Measurements from ENCODE around the gene ZNF628. TPM values are rescaled to one million over a fixed set of nuclear protein-coding genes. Genes with fewer than 3 reads are reported as not detected.

The ZNF628 gene
- polyA plus RNA-seq, 2 donors: 3.8 to 7.0 TPM

GRCh38 chr19:55472463-55472862 is 4.0 kb upstream of the ZNF628 start:
- Histone ChIP-seq H3K36me3 (ENCODE audit: control insufficient read depth in 2 of 2, insufficient read depth in 2 of 2, low read length in 1 of 2) (no peaks in the 10 kb centered on the region), H3K9me3 (ENCODE audit: control insufficient read depth in 2 of 2, insufficient read depth in 1 of 2, low read depth in 1 of 2, low read length in 1 of 2) (no peaks in the 10 kb centered on the region), H3K27me3 (ENCODE audit: control insufficient read depth in 1 of 2, insufficient read depth in 2 of 2, low read length in 2 of 2) (no peaks in the 10 kb centered on the region), H3K27ac (ENCODE audit: low read depth in 2 of 2, low read length in 1 of 2) (no peak overlapping the region), H3K4me1 (ENCODE audit: control insufficient read depth in 2 of 2, insufficient read depth in 2 of 2, low read length in 1 of 2) (peaks cover 0 to 8% of the 10 kb centered on the region in 2 donors), H3K4me3 (ENCODE audit: low read depth in 1 of 2, low read length in 2 of 2) (no peak overlapping the region)
- WGBS, 2 donors: 75 to 79% methylated on average over 8 of the region's 8 CpGs

- no peaks in the 10 kb centered on the region for H3K9me3 ChIP-seq (ENCODE audit: control insufficient read depth in 2 of 2, insufficient read depth in 1 of 2, low read depth in 1 of 2, low read length in 1 of 2)
- peaks cover 0 to 3% of the 10 kb centered on the region in 2 donors for H3K36me3 ChIP-seq (ENCODE audit: control insufficient read depth in 2 of 2, insufficient read depth in 2 of 2, low read length in 1 of 2)
- no peaks in the 10 kb centered on the region for H3K27me3 ChIP-seq (ENCODE audit: control insufficient read depth in 1 of 2, insufficient read depth in 2 of 2, low read length in 2 of 2)
- peaks cover 0 to 8% of the 10 kb centered on the region in 2 donors for H3K4me1 ChIP-seq (ENCODE audit: control insufficient read depth in 2 of 2, insufficient read depth in 2 of 2, low read length in 1 of 2)
- no peak overlapping the region for H3K27ac ChIP-seq (ENCODE audit: low read depth in 2 of 2, low read length in 1 of 2)
- 72 to 75% methylated on average over 16 of the region's 16 CpGs for WGBS, 2 donors
- H3K4me3 ChIP-seq (ENCODE audit: low read depth in 1 of 2, low read length in 2 of 2): no peak overlapping the region
Observed at GRCh38 chr19:55473225-55474012, 3.0 kb upstream of the ZNF628 start.

GRCh38 chr19:55474269-55475265 is 1.9 kb upstream of the ZNF628 start:
- Histone ChIP-seq H3K9me3 (ENCODE audit: control insufficient read depth in 2 of 2, insufficient read depth in 1 of 2, low read depth in 1 of 2, low read length in 1 of 2) (no peaks in the 10 kb centered on the region), H3K4me1 (ENCODE audit: control insufficient read depth in 2 of 2, insufficient read depth in 2 of 2, low read length in 1 of 2) (peaks cover 0 to 8% of the 10 kb centered on the region in 2 donors), H3K27me3 (ENCODE audit: control insufficient read depth in 1 of 2, insufficient read depth in 2 of 2, low read length in 2 of 2) (no peaks in the 10 kb centered on the region), H3K4me3 (ENCODE audit: low read depth in 1 of 2, low read length in 2 of 2) (no peak overlapping the region), H3K36me3 (ENCODE audit: control insufficient read depth in 2 of 2, insufficient read depth in 2 of 2, low read length in 1 of 2) (peaks cover 0 to 4% of the 10 kb centered on the region in 2 donors), H3K27ac (ENCODE audit: low read depth in 2 of 2, low read length in 1 of 2) (peak overlapping the region in 1 of 2 donors; percentile 26)
- WGBS, 2 donors: 60 to 77% methylated on average over 19 of the region's 19 CpGs

GRCh38 chr19:55477905-55478304 is 1.5 kb downstream of the ZNF628 start:
- peaks cover 0 to 10% of the 10 kb centered on the region in 2 donors for H3K36me3 ChIP-seq (ENCODE audit: control insufficient read depth in 2 of 2, insufficient read depth in 2 of 2, low read length in 1 of 2)
- no peaks in the 10 kb centered on the region for H3K27me3 ChIP-seq (ENCODE audit: control insufficient read depth in 1 of 2, insufficient read depth in 2 of 2, low read length in 2 of 2)
- no peaks in the 10 kb centered on the region for H3K9me3 ChIP-seq (ENCODE audit: control insufficient read depth in 2 of 2, insufficient read depth in 1 of 2, low read depth in 1 of 2, low read length in 1 of 2)
- WGBS, 2 donors: 86% methylated on average over 13 of the region's 13 CpGs
- no peak overlapping the region for H3K27ac ChIP-seq (ENCODE audit: low read depth in 2 of 2, low read length in 1 of 2)
- H3K4me1 ChIP-seq (ENCODE audit: control insufficient read depth in 2 of 2, insufficient read depth in 2 of 2, low read length in 1 of 2): peaks cover 0 to 8% of the 10 kb centered on the region in 2 donors
- H3K4me3 ChIP-seq (ENCODE audit: low read depth in 1 of 2, low read length in 2 of 2): no peak overlapping the region

GRCh38 chr19:55478364-55478763 is 1.9 kb downstream of the ZNF628 start:
- 85 to 86% methylated on average over 12 of the region's 12 CpGs for WGBS, 2 donors
- H3K27ac ChIP-seq (ENCODE audit: low read depth in 2 of 2, low read length in 1 of 2): no peak overlapping the region
- peaks cover 0 to 8% of the 10 kb centered on the region in 2 donors for H3K4me1 ChIP-seq (ENCODE audit: control insufficient read depth in 2 of 2, insufficient read depth in 2 of 2, low read length in 1 of 2)
- H3K27me3 ChIP-seq (ENCODE audit: control insufficient read depth in 1 of 2, insufficient read depth in 2 of 2, low read length in 2 of 2): no peaks in the 10 kb centered on the region
- H3K36me3 ChIP-seq (ENCODE audit: control insufficient read depth in 2 of 2, insufficient read depth in 2 of 2, low read length in 1 of 2): peaks cover 0 to 14% of the 10 kb centered on the region in 2 donors
- H3K9me3 ChIP-seq (ENCODE audit: control insufficient read depth in 2 of 2, insufficient read depth in 1 of 2, low read depth in 1 of 2, low read length in 1 of 2): no peaks in the 10 kb centered on the region
- no peak overlapping the region for H3K4me3 ChIP-seq (ENCODE audit: low read depth in 1 of 2, low read length in 2 of 2)

- Histone ChIP-seq H3K4me3 (ENCODE audit: low read depth in 1 of 2, low read length in 2 of 2) (no peak overlapping the region), H3K9me3 (ENCODE audit: control insufficient read depth in 2 of 2, insufficient read depth in 1 of 2, low read depth in 1 of 2, low read length in 1 of 2) (no peaks in the 10 kb centered on the region), H3K36me3 (ENCODE audit: control insufficient read depth in 2 of 2, insufficient read depth in 2 of 2, low read length in 1 of 2) (peaks cover 0 to 21% of the 10 kb centered on the region in 2 donors), H3K27ac (ENCODE audit: low read depth in 2 of 2, low read length in 1 of 2) (no peak overlapping the region), H3K27me3 (ENCODE audit: control insufficient read depth in 1 of 2, insufficient read depth in 2 of 2, low read length in 2 of 2) (no peaks in the 10 kb centered on the region), H3K4me1 (ENCODE audit: control insufficient read depth in 2 of 2, insufficient read depth in 2 of 2, low read length in 1 of 2) (peaks cover 0 to 10% of the 10 kb centered on the region in 2 donors)
- 81 to 86% methylated on average over 17 of the region's 17 CpGs for WGBS, 2 donors
Observed at GRCh38 chr19:55479045-55479444, 2.6 kb downstream of the ZNF628 start.

GRCh38 chr19:55479451-55480230 is 3.2 kb downstream of the ZNF628 start:
- no peaks in the 10 kb centered on the region for H3K27me3 ChIP-seq (ENCODE audit: control insufficient read depth in 1 of 2, insufficient read depth in 2 of 2, low read length in 2 of 2)
- no peaks in the 10 kb centered on the region for H3K9me3 ChIP-seq (ENCODE audit: control insufficient read depth in 2 of 2, insufficient read depth in 1 of 2, low read depth in 1 of 2, low read length in 1 of 2)
- H3K4me3 ChIP-seq (ENCODE audit: low read depth in 1 of 2, low read length in 2 of 2): no peak overlapping the region
- 65 to 67% methylated on average over 14 to 15 of the region's 15 CpGs for WGBS, 2 donors
- H3K4me1 ChIP-seq (ENCODE audit: control insufficient read depth in 2 of 2, insufficient read depth in 2 of 2, low read length in 1 of 2): peaks cover 0 to 16% of the 10 kb centered on the region in 2 donors
- no peak overlapping the region for H3K27ac ChIP-seq (ENCODE audit: low read depth in 2 of 2, low read length in 1 of 2)
- peaks cover 0 to 21% of the 10 kb centered on the region in 2 donors for H3K36me3 ChIP-seq (ENCODE audit: control insufficient read depth in 2 of 2, insufficient read depth in 2 of 2, low read length in 1 of 2)

GRCh38 chr19:55481148-55481793 is 4.9 kb downstream of the ZNF628 start:
- WGBS, 2 donors: 93 to 95% methylated on average over 51 to 52 of the region's 52 CpGs
- peaks cover 0 to 21% of the 10 kb centered on the region in 2 donors for H3K36me3 ChIP-seq (ENCODE audit: control insufficient read depth in 2 of 2, insufficient read depth in 2 of 2, low read length in 1 of 2)

More at GRCh38 chr19:55481148-55481793, 4.9 kb downstream of the ZNF628 start:
- no peaks in the 10 kb centered on the region for H3K9me3 ChIP-seq (ENCODE audit: control insufficient read depth in 2 of 2, insufficient read depth in 1 of 2, low read depth in 1 of 2, low read length in 1 of 2)
- no peaks in the 10 kb centered on the region for H3K27me3 ChIP-seq (ENCODE audit: control insufficient read depth in 1 of 2, insufficient read depth in 2 of 2, low read length in 2 of 2)
- H3K4me3 ChIP-seq (ENCODE audit: low read depth in 1 of 2, low read length in 2 of 2): no peak overlapping the region
- H3K27ac ChIP-seq (ENCODE audit: low read depth in 2 of 2, low read length in 1 of 2): no peak overlapping the region
- H3K4me1 ChIP-seq (ENCODE audit: control insufficient read depth in 2 of 2, insufficient read depth in 2 of 2, low read length in 1 of 2): peaks cover 4 to 9% of the 10 kb centered on the region in 2 donors
